Esophagus squamous epithelium (tissue), 4 donors: ENCODE results near the gene TMEM168.

Experiments used
- POLR2A ChIP-seq, 4 donors: fragments of 450-650 bp; IDR thresholded peaks; one replicate each; pipeline ENCODE4 v1.6.1; 2017; ENCODE audit warnings: antibody characterized with exemption in 4 of 4, mild to moderate bottlenecking in 4 of 4, moderate library complexity in 3 of 4
- TF ChIP-seq, protein P1 (sequence below), 6 experiments: fragments of 450-650 bp in 4 of 6; fragments of 200-600 bp in 2 of 6; sonication (generic) in 2 of 6; IDR thresholded peaks; one replicate each; pipeline ENCODE4 v1.5.1; 2016 to 2019; ENCODE audit warnings: antibody characterized with exemption in 6 of 6, mild to moderate bottlenecking in 4 of 6, moderate library complexity in 4 of 6

DNA sequence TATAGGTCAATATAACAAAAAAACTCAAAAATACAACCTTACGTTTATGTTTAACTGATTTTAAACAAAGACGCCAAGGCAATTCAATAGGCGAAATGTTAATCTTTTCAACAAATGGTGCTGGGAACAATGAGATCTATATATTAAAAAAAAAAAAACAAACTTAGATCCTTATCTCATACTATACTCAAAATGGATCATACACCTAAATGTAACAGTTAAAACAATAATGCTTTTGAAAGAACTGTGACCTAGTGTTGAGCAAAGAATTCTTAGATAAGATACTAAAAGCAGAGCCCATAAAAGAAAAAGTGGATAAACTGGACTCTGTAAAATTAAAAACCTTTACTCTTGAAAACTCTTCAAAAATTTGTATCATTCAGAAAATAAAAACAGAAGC, 8.6 kb downstream of the TMEM168 start:
- TF ChIP-seq, protein P1, sequence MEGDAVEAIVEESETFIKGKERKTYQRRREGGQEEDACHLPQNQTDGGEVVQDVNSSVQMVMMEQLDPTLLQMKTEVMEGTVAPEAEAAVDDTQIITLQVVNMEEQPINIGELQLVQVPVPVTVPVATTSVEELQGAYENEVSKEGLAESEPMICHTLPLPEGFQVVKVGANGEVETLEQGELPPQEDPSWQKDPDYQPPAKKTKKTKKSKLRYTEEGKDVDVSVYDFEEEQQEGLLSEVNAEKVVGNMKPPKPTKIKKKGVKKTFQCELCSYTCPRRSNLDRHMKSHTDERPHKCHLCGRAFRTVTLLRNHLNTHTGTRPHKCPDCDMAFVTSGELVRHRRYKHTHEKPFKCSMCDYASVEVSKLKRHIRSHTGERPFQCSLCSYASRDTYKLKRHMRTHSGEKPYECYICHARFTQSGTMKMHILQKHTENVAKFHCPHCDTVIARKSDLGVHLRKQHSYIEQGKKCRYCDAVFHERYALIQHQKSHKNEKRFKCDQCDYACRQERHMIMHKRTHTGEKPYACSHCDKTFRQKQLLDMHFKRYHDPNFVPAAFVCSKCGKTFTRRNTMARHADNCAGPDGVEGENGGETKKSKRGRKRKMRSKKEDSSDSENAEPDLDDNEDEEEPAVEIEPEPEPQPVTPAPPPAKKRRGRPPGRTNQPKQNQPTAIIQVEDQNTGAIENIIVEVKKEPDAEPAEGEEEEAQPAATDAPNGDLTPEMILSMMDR (IDR thresholded peaks at IDR 0.05) = no peak
- TF ChIP-seq POLR2A (IDR thresholded peaks at IDR 0.05) = no peak
